ENCODE data around the gene FBLIM1.

DNA sequence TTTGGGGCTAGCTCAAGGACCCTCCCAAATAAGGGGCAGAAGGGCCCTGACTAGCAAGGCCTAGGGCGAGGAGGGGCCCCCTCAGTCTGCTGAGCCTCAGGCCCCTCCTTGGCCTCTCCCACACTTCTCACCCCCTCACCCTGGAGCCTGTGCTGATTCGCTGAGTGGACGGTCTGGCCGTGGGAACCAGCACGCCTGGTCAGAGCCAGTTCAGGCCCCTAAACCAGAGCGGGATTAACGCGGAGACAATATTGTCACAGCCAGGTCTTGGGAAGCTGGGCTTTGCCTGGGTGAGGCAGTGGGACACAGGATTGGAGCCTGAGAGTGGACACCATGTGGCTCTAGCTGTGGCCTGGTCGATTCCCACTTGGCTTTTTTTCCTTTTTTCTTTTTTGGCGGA lies 4.8 kb upstream of the FBLIM1 start:
- TF ChIP-seq, protein P1, sequence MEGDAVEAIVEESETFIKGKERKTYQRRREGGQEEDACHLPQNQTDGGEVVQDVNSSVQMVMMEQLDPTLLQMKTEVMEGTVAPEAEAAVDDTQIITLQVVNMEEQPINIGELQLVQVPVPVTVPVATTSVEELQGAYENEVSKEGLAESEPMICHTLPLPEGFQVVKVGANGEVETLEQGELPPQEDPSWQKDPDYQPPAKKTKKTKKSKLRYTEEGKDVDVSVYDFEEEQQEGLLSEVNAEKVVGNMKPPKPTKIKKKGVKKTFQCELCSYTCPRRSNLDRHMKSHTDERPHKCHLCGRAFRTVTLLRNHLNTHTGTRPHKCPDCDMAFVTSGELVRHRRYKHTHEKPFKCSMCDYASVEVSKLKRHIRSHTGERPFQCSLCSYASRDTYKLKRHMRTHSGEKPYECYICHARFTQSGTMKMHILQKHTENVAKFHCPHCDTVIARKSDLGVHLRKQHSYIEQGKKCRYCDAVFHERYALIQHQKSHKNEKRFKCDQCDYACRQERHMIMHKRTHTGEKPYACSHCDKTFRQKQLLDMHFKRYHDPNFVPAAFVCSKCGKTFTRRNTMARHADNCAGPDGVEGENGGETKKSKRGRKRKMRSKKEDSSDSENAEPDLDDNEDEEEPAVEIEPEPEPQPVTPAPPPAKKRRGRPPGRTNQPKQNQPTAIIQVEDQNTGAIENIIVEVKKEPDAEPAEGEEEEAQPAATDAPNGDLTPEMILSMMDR (IDR thresholded peaks at IDR 0.05), result no peak
- TF ChIP-seq POLR2A (IDR thresholded peaks at IDR 0.05), result no peak

Measured in testis (tissue), 2 donors.